Adrenal gland (tissue), 5 donors: ENCODE results near the gene TSPOAP1.

Source experiments
- CTCF ChIP-seq, 6 experiments: fragments of 450-650 bp in 4 of 6; fragments of 200-600 bp in 2 of 6; sonication (generic) in 1 of 6; IDR thresholded peaks; 1 replicate in 5 of 6; 2 replicates in 1 of 6; pipeline versions ENCODE4 v1.5.1 to v1.8.0; 2016 to 2021; ENCODE audit warnings: antibody characterized with exemption in 6 of 6, mild to moderate bottlenecking in 2 of 6, moderate library complexity in 1 of 6
- POLR2A ChIP-seq, 2 donors: fragments of 450-650 bp; IDR thresholded peaks; one replicate each; pipeline ENCODE4 v1.6.1; 2017; ENCODE audit warnings: antibody characterized with exemption in 2 of 2, mild to moderate bottlenecking in 2 of 2, moderate library complexity in 1 of 2
- donor health status: DM: no; HTN: no; CAD: no.

GRCh38 chr17:58289869-58290268 lies 38.7 kb downstream of the TSPOAP1 start:
- TF ChIP-seq CTCF (IDR thresholded peaks at IDR 0.05) (no peak), POLR2A (IDR thresholded peaks at IDR 0.05) (no peak)
